HG03442 (cell line): ENCODE measurements around the gene MATN1.

Experiments
- ATAC-seq: cut with Tn5 transposase; IDR thresholded peaks from one replicate; pipeline ENCODE4 v1.9.1; 2021; ENCODE audit warnings: mild to moderate bottlenecking, moderate library complexity; ENCODE audit not compliant: unreplicated experiment

MATN1 gene

GRCh38 chr1:30745834-30746208 lies 22.4 kb upstream of the MATN1 start:
- ATAC-seq, result no peak

GRCh38 chr1:30745156-30745833 lies 21.9 kb upstream of the MATN1 start:
- no peak for ATAC-seq

- no peak for ATAC-seq
Observed at GRCh38 chr1:30744060-30744756, 20.8 kb upstream of the MATN1 start.

- no peak for ATAC-seq
Observed at GRCh38 chr1:30743584-30744059, 20.2 kb upstream of the MATN1 start.

GRCh38 chr1:30742963-30743559 lies 19.7 kb upstream of the MATN1 start:
- no peak for ATAC-seq

- ATAC-seq, result no peak
Observed at GRCh38 chr1:30742300-30742962, 19.0 kb upstream of the MATN1 start.

- ATAC-seq, result no peak
Observed at GRCh38 chr1:30741239-30741894, 18.0 kb upstream of the MATN1 start.

- ATAC-seq, result no peak
Observed at GRCh38 chr1:30740251-30741238, 17.2 kb upstream of the MATN1 start.

- no peak for ATAC-seq
Observed at GRCh38 chr1:30739601-30740000, 16.2 kb upstream of the MATN1 start.

- no peak for ATAC-seq
Observed at GRCh38 chr1:30738715-30739559, 15.6 kb upstream of the MATN1 start.

- ATAC-seq, result no peak
Observed at GRCh38 chr1:30738040-30738714, 14.8 kb upstream of the MATN1 start.

- ATAC-seq, result no peak
Observed at GRCh38 chr1:30737357-30738039, 14.1 kb upstream of the MATN1 start.

GRCh38 chr1:30735668-30736498 lies 12.5 kb upstream of the MATN1 start:
- no peak for ATAC-seq

GRCh38 chr1:30735124-30735523 lies 11.7 kb upstream of the MATN1 start:
- no peak for ATAC-seq

- ATAC-seq, result no peak
Observed at GRCh38 chr1:30734580-30734979, 11.2 kb upstream of the MATN1 start.

GRCh38 chr1:30734106-30734505 lies 10.7 kb upstream of the MATN1 start:
- ATAC-seq, result no peak

GRCh38 chr1:30733493-30733892 lies 10.1 kb upstream of the MATN1 start:
- ATAC-seq, result no peak
